Activated T-cell treated with anti-CD3 and anti-CD28 coated beads, Interleukin-2, amount 50 U/mL, for 24 hours (primary cell): ENCODE data around the gene POTEB3.
"Not testable (repeated sequence)": the region's sequence is repeated elsewhere in the genome, so short reads cannot be mapped to it uniquely, and the experiment has no call there.

Experiments used
- DNase-seq: peaks from one replicate; pipeline ENCODE4 v3.0.0-alpha.2; 2020
- H3K27ac Mint-ChIP-seq: 2 replicates; pipeline ENCODE4 v1.8.0; 2020; ENCODE audit warnings: mild to moderate bottlenecking, mixed read lengths
- H3K27me3 Mint-ChIP-seq: 2 replicates; pipeline ENCODE4 v1.8.0; 2020; ENCODE audit warnings: mixed read lengths
- H3K36me3 Mint-ChIP-seq: 2 replicates; pipeline ENCODE4 v1.8.0; 2020; ENCODE audit warnings: low read depth, mixed read lengths
- H3K4me1 Mint-ChIP-seq: 2 replicates; pipeline ENCODE4 v1.8.0; 2020; ENCODE audit warnings: low read depth, mixed read lengths
- H3K4me3 Mint-ChIP-seq: 2 replicates; pipeline ENCODE4 v1.8.0; 2020; ENCODE audit warnings: mild to moderate bottlenecking, moderate library complexity, mixed read lengths
- H3K9me3 Mint-ChIP-seq: 2 replicates; pipeline ENCODE4 v1.8.0; 2020; ENCODE audit warnings: mixed read lengths

Gene POTEB3

GRCh38 chr15:21440399-21440798 is at the start of gene POTEB3:
Gene POTEB3, minus strand, starts transcription at chr15:21440499. Its CDS starts 488 bp downstream, at chr15:21440011.
- not testable (repeated sequence) for H3K4me1 Mint-ChIP-seq, H3K27me3 Mint-ChIP-seq, H3K4me3 Mint-ChIP-seq, H3K36me3 Mint-ChIP-seq, H3K27ac Mint-ChIP-seq, DNase-seq, H3K9me3 Mint-ChIP-seq

DNA sequence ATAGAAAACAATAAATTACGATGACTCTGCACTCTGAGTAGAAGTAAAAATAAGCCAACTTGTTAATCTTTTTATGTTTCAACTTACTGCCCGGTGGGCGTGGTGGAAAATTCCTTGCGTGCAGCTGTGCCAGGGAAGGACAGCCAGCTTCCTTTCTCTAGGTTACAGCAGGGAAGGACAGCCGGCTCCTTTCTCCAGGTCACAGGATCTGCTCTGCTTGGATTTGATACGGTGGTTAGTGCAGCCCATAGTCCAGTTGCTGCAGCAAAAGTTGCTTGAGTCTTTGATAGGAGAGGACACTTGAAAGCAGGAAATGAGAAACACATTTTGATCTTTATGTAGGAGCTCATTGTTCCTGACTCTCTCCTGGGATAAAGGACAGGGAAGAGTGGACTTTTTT is 13.4 kb upstream of the POTEB3 start:
- DNase-seq, H3K27ac Mint-ChIP-seq, H3K36me3 Mint-ChIP-seq, H3K27me3 Mint-ChIP-seq, H3K4me3 Mint-ChIP-seq, H3K9me3 Mint-ChIP-seq, H3K4me1 Mint-ChIP-seq: not testable (repeated sequence)

DNA sequence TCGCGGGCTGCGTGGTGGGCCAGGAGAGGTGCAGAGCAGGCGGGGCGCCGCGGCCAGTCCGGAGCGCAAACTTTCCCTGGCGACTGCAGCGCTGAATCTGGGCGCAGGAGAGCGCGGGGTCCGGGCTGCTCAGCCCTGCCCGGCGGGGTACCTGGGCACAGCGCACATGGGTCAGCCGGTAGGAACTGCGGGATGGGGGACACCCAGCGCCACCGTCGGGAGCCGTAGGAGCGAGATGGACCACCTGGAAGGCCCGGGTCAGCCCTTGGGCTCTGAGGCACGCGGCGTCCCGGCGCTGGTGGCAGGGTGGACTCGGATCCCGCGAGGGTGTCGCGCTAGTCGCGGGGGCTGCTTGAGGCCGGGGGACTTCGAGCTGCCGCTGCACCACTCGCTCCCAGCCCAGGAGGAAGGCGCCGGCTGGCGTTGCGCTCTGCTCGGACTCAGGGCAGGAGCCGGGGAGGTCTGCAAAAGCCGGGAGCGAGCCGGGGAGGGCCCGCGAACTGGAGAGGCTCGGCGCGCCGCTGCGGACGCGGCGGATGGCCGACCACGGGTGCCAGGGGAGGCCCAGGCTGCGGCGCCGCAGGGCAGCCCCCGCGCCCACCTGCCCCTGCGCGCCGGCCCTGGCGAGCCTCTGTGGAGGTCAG is 11.7 kb upstream of the POTEB3 start:
- H3K4me1 Mint-ChIP-seq, H3K27ac Mint-ChIP-seq, DNase-seq, H3K27me3 Mint-ChIP-seq, H3K4me3 Mint-ChIP-seq, H3K36me3 Mint-ChIP-seq, H3K9me3 Mint-ChIP-seq: not testable (repeated sequence)

GRCh38 chr15:21451487-21451886 is 11.2 kb upstream of the POTEB3 start:
- H3K27ac Mint-ChIP-seq: not testable (repeated sequence)

GRCh38 chr15:21407366-21407765 is 32.9 kb downstream of the POTEB3 start:
- H3K4me1 Mint-ChIP-seq, H3K4me3 Mint-ChIP-seq, H3K36me3 Mint-ChIP-seq, H3K27me3 Mint-ChIP-seq, DNase-seq, H3K27ac Mint-ChIP-seq, H3K9me3 Mint-ChIP-seq: not testable (repeated sequence)

More at GRCh38 chr15:21451487-21451886, 11.2 kb upstream of the POTEB3 start:
- not testable (repeated sequence) for H3K36me3 Mint-ChIP-seq, H3K4me3 Mint-ChIP-seq, H3K4me1 Mint-ChIP-seq, H3K27me3 Mint-ChIP-seq, DNase-seq, H3K9me3 Mint-ChIP-seq

GRCh38 chr15:21401531-21401930 is 38.8 kb downstream of the POTEB3 start:
- H3K4me1 Mint-ChIP-seq, H3K27ac Mint-ChIP-seq, H3K9me3 Mint-ChIP-seq, H3K36me3 Mint-ChIP-seq, DNase-seq, H3K4me3 Mint-ChIP-seq, H3K27me3 Mint-ChIP-seq: not testable (repeated sequence)

DNA sequence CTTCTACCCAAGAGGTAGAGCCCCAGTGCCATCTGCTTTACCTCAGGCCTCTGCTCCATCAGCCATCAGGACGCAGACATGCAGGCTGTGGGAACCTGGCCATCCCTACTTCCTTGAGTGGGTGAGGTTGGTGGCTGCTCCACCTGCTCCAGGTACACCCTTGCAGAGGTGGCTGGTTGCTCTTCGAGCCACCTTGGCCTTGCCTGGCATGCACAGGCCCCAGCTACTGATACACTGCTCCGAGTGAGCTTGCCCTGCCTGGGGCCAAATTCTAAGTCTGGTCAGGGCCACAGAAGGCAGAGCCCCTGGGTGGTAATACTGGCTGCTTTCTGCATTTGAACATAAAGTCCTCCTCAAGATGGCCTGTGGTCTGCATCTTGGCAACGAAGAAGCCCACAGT is 41.2 kb downstream of the POTEB3 start:
- not testable (repeated sequence) for H3K9me3 Mint-ChIP-seq

DNA sequence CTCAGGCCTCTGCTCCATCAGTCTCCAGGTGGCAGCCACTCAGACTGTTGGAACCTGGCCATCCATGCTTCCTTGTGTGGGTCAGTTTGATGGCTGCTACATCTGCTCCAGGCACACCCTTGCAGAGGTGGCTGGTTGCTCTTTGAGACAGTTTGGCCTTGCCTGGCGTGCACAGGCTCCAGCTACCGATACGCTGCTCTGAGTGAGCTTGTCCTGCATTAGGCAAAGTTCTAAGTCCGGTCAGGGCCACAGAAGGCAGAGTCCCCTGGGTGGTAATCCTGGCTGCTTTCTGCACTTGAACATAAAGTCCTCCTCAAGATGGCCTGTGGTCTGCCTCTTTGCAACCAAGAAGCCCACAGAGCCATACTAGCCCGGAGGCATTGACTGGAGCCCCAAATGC is 41.8 kb downstream of the POTEB3 start:
- H3K9me3 Mint-ChIP-seq, DNase-seq, H3K27ac Mint-ChIP-seq, H3K27me3 Mint-ChIP-seq, H3K4me1 Mint-ChIP-seq, H3K36me3 Mint-ChIP-seq, H3K4me3 Mint-ChIP-seq: not testable (repeated sequence)

More for the DNA sequence above, 41.2 kb downstream of the POTEB3 start:
- H3K27ac Mint-ChIP-seq, H3K27me3 Mint-ChIP-seq, DNase-seq, H3K4me3 Mint-ChIP-seq, H3K4me1 Mint-ChIP-seq, H3K36me3 Mint-ChIP-seq: not testable (repeated sequence)

- H3K27ac Mint-ChIP-seq, H3K4me3 Mint-ChIP-seq, DNase-seq, H3K9me3 Mint-ChIP-seq, H3K27me3 Mint-ChIP-seq, H3K36me3 Mint-ChIP-seq, H3K4me1 Mint-ChIP-seq: not testable (repeated sequence)
These were observed 42.6 kb downstream of the POTEB3 start for GRCh38 chr15:21397656-21398055.

- not testable (repeated sequence) for H3K4me3 Mint-ChIP-seq
These were observed 43.1 kb downstream of the POTEB3 start for GRCh38 chr15:21397186-21397585.

GRCh38 chr15:21385961-21386360 is 54.3 kb downstream of the POTEB3 start:
- not testable (repeated sequence) for H3K36me3 Mint-ChIP-seq, H3K4me3 Mint-ChIP-seq, DNase-seq, H3K27me3 Mint-ChIP-seq, H3K9me3 Mint-ChIP-seq, H3K4me1 Mint-ChIP-seq, H3K27ac Mint-ChIP-seq

More at GRCh38 chr15:21397186-21397585, 43.1 kb downstream of the POTEB3 start:
- H3K4me1 Mint-ChIP-seq, DNase-seq, H3K9me3 Mint-ChIP-seq, H3K27me3 Mint-ChIP-seq, H3K36me3 Mint-ChIP-seq, H3K27ac Mint-ChIP-seq: not testable (repeated sequence)

DNA sequence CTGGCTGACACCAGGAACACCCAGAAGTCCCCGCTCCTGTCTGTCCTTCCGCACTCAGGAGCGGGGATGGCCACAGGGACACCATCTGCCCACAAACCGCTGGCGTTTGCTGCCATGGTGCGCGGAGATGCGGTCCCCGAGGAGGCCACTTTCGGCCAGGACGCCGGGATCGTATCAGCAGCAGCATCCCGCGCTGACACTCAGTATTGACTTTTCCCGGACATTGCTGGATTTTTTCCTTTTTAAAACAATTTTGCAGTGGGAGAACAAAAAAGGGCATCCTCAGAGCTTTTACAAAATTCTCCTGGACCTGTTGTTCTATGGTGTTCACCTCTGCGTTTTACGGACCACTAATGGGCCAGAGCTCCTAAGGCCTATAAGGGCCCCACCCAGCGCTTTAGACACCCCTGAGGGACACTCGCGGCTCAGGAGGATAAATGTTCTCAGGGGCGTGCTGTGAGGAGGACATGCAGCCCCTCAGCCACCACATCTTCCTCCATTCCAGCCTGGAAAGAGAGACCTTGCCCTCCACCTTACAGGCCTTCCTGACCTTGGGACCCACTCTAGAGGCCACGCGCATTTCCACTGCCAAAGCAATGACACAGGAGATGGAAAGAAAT is 56.3 kb downstream of the POTEB3 start:
- H3K9me3 Mint-ChIP-seq, H3K4me1 Mint-ChIP-seq, H3K36me3 Mint-ChIP-seq, H3K4me3 Mint-ChIP-seq, H3K27me3 Mint-ChIP-seq, H3K27ac Mint-ChIP-seq, DNase-seq: not testable (repeated sequence)

DNA sequence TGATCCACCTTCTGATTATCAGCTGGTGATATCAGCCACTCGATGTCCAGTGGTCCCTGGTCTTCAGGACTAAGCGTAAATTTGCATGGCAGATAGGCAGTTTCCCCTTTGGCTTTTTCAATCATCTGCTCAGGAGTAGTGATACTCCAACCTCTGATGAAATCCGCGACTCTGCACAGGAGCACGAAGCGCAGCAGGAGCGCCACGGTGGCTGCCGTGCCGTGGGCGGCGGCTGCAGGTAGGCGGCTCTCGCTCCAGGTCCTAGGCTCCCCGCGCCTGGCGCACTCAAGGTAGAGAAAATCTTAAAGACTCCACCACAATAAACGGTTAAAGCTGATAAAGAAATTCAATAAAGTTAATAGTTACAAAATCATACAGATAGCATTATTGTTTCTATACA is 66.6 kb downstream of the POTEB3 start:
- H3K36me3 Mint-ChIP-seq, H3K27ac Mint-ChIP-seq, H3K27me3 Mint-ChIP-seq, H3K4me3 Mint-ChIP-seq, H3K4me1 Mint-ChIP-seq, H3K9me3 Mint-ChIP-seq, DNase-seq: not testable (repeated sequence)

DNA sequence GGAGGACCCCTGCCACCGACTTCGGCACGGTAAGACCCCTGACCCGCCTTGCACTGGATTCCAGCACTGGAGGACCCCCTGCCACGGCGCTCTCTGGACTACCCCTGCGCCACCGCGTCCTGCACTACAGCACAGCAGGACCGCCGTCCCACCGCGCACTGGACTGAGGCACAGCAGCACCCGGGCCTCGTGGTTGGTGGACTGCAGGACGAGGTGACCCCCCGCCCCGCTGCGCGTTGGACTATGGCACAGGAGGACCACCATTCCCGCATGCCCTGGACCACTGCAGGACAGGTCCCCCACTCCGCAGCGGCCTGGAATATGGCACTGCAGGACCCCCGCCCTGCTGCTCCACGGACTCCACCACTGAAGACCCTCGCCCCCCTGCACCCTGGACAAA is 71.1 kb downstream of the POTEB3 start:
- not testable (repeated sequence) for H3K4me1 Mint-ChIP-seq, DNase-seq, H3K36me3 Mint-ChIP-seq, H3K9me3 Mint-ChIP-seq, H3K4me3 Mint-ChIP-seq, H3K27me3 Mint-ChIP-seq, H3K27ac Mint-ChIP-seq

GRCh38 chr15:21368625-21369024 is 71.7 kb downstream of the POTEB3 start:
- H3K27me3 Mint-ChIP-seq, H3K9me3 Mint-ChIP-seq, H3K27ac Mint-ChIP-seq, H3K36me3 Mint-ChIP-seq, H3K4me3 Mint-ChIP-seq, H3K4me1 Mint-ChIP-seq, DNase-seq: not testable (repeated sequence)
